Measurements from ENCODE around the gene TUBA8. TPM values are rescaled to one million over a fixed set of nuclear protein-coding genes. Genes with fewer than 3 reads are reported as not detected.
"Not testable (repeated sequence)": the region's sequence is repeated elsewhere in the genome, so short reads cannot be mapped to it uniquely, and the experiment has no call there.

Gene TUBA8
- polyA plus RNA-seq, 1 donor (not counting 4 experiments of a cell fraction or from before 2014, with no cell fraction given), result 0.35 TPM

DNA sequence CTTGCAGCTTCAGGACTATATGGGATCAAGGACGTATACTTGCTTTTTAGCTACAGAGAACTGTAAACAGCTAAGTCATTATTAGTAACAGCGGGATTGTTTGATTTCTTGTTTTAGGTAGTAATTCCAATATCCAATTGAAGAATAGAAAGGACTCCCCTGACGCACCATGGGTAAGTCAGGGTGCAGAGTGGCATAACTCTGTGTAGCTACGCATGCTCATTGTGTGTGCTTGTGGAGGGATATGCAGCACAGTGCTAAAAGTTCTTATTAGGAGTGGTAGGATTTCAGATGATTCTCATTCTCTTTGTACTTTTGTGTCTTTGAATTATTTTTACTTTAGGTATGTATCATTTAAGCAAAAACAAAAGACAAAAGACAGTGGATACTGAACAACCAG lies 40.6 kb upstream of the TUBA8 start:
- no peak overlapping the region for H3K9ac ChIP-seq (ENCODE audit: control insufficient read depth, extremely low read depth, insufficient read depth, low read length)
- no peak for FAIRE-seq
- no peaks in the 10 kb centered on the region for H3K9me3 ChIP-seq (ENCODE audit: control insufficient read depth, low read depth, low read length)

DNA sequence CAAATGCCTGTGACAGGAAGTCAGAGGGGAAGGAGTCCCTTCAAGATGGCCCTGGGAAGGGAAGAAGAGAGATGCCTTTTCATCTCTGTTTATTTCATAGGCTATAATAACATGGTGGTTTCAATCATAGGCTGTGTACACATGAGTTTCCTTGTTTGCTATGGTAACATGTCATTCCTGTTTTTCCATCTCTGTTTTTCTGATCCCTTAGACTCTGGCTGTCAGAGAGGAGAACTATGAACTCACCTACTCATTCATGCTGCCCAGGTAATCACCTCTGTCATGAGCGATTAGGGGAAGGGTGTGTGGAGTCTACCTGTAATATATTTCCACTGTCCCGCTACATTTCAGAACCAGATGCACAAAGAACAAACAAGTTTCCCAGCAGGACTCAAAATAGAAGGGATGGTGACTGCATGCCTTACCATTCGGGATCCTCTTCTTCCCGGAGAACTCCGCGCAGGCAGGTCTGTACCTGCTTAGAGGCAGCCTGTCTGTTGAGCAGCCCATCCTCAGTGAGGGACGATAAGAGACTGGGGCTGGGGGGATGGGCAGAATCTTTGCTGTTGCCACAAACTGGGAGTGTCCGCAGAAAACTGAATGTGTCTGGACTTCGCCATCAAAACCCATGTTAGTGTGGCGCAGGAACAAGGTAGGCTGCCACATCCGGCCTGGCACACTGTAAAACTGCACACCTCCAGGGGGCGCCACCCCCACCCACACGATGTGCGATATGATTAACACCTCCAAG lies 39.9 kb upstream of the TUBA8 start:
- Histone ChIP-seq H3K4me2 (ENCODE audit: control insufficient read depth, extremely low read depth, insufficient read depth, low read depth, low read length) (peak overlapping the region; percentile 76), H3K4me3 (ENCODE audit: control insufficient read depth in 2 of 3, extremely low read depth in 1 of 3, insufficient read depth in 2 of 3, low read depth in 1 of 3, low read length in 3 of 3) (peak overlapping the region in 2 of 3 experiments; percentile 29 to 31), H3K9ac (ENCODE audit: control insufficient read depth, extremely low read depth, insufficient read depth, low read length) (no peak overlapping the region), H3K9me1 (ENCODE audit: control insufficient read depth, extremely low read depth, insufficient read depth, low read length) (no peaks in the 10 kb centered on the region), H3K79me2 (ENCODE audit: control insufficient read depth, insufficient read depth, low read length) (no peaks in the 10 kb centered on the region), H4K20me1 (ENCODE audit: control insufficient read depth, extremely low read depth, insufficient read depth, low read length) (no peaks in the 10 kb centered on the region), H3K27ac (ENCODE audit: control insufficient read depth, insufficient read depth, low read length) (peak overlapping the region; percentile 39), H2AFZ (ENCODE audit: control insufficient read depth, low read length) (peak overlapping the region; percentile 21), H3K4me1 (ENCODE audit: control insufficient read depth, extremely low read depth, insufficient read depth, low read length) (peaks cover 18% of the 10 kb centered on the region), H3K27me3 (ENCODE audit: control insufficient read depth, extremely low read depth, insufficient read depth, low read length) (no peaks in the 10 kb centered on the region), H3K9me3 (ENCODE audit: control insufficient read depth, low read depth, low read length) (no peaks in the 10 kb centered on the region), H3K36me3 (ENCODE audit: control insufficient read depth in 2 of 2, extremely low read depth in 1 of 2, insufficient read depth in 2 of 2, low read length in 2 of 2) (no peaks in the 10 kb centered on the region)
- DNase-seq (ENCODE audit: low read depth, low spot score), result peak; percentile 89
- TF ChIP-seq, protein P1, sequence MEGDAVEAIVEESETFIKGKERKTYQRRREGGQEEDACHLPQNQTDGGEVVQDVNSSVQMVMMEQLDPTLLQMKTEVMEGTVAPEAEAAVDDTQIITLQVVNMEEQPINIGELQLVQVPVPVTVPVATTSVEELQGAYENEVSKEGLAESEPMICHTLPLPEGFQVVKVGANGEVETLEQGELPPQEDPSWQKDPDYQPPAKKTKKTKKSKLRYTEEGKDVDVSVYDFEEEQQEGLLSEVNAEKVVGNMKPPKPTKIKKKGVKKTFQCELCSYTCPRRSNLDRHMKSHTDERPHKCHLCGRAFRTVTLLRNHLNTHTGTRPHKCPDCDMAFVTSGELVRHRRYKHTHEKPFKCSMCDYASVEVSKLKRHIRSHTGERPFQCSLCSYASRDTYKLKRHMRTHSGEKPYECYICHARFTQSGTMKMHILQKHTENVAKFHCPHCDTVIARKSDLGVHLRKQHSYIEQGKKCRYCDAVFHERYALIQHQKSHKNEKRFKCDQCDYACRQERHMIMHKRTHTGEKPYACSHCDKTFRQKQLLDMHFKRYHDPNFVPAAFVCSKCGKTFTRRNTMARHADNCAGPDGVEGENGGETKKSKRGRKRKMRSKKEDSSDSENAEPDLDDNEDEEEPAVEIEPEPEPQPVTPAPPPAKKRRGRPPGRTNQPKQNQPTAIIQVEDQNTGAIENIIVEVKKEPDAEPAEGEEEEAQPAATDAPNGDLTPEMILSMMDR (optimal IDR thresholded peaks at IDR 0.05 in 1 of 3, IDR thresholded peaks at IDR 0.05 in 1 of 3, conservative IDR thresholded peaks at IDR 0.05 in 1 of 3; ENCODE audit: extremely low read depth in 1 of 3, insufficient read depth in 2 of 3, low read length in 3 of 3), result peak; percentile 65 to 95 (median 86)
- TF ChIP-seq EZH2 (IDR thresholded peaks at IDR 0.05; ENCODE audit: low read length), result no peak
- FAIRE-seq, result peak; percentile 86
- dilution Hi-C loops (cut with MboI; ENCODE audit: extremely low pct_ligation_motif_present, low sequenced_read_pairs), result no loop called here

More for the DNA sequence above, 40.6 kb upstream of the TUBA8 start:
- no peaks in the 10 kb centered on the region for H3K27me3 ChIP-seq (ENCODE audit: control insufficient read depth, extremely low read depth, insufficient read depth, low read length)
- H3K9me1 ChIP-seq (ENCODE audit: control insufficient read depth, extremely low read depth, insufficient read depth, low read length), result no peaks in the 10 kb centered on the region
- no peaks in the 10 kb centered on the region for H3K79me2 ChIP-seq (ENCODE audit: control insufficient read depth, insufficient read depth, low read length)
- H3K4me1 ChIP-seq (ENCODE audit: control insufficient read depth, extremely low read depth, insufficient read depth, low read length), result peaks cover 21% of the 10 kb centered on the region
- no peak overlapping the region for H3K4me2 ChIP-seq (ENCODE audit: control insufficient read depth, extremely low read depth, insufficient read depth, low read depth, low read length)
- no peak for TF ChIP-seq EZH2 (IDR thresholded peaks at IDR 0.05; ENCODE audit: low read length)
- TF ChIP-seq, protein P1 (optimal IDR thresholded peaks at IDR 0.05 in 1 of 3, IDR thresholded peaks at IDR 0.05 in 1 of 3, conservative IDR thresholded peaks at IDR 0.05 in 1 of 3; ENCODE audit: extremely low read depth in 1 of 3, insufficient read depth in 2 of 3, low read length in 3 of 3), result no peak
- no peak overlapping the region for H2AFZ ChIP-seq (ENCODE audit: control insufficient read depth, low read length)
- no peaks in the 10 kb centered on the region for H4K20me1 ChIP-seq (ENCODE audit: control insufficient read depth, extremely low read depth, insufficient read depth, low read length)
- no peak overlapping the region for H3K4me3 ChIP-seq (ENCODE audit: control insufficient read depth in 2 of 3, extremely low read depth in 1 of 3, insufficient read depth in 2 of 3, low read depth in 1 of 3, low read length in 3 of 3)
- no peak for DNase-seq (ENCODE audit: low read depth, low spot score)
- H3K27ac ChIP-seq (ENCODE audit: control insufficient read depth, insufficient read depth, low read length), result no peak overlapping the region
- dilution Hi-C loops (cut with MboI; ENCODE audit: extremely low pct_ligation_motif_present, low sequenced_read_pairs), result no loop called here
- no peaks in the 10 kb centered on the region for H3K36me3 ChIP-seq (ENCODE audit: control insufficient read depth in 2 of 2, extremely low read depth in 1 of 2, insufficient read depth in 2 of 2, low read length in 2 of 2)

DNA sequence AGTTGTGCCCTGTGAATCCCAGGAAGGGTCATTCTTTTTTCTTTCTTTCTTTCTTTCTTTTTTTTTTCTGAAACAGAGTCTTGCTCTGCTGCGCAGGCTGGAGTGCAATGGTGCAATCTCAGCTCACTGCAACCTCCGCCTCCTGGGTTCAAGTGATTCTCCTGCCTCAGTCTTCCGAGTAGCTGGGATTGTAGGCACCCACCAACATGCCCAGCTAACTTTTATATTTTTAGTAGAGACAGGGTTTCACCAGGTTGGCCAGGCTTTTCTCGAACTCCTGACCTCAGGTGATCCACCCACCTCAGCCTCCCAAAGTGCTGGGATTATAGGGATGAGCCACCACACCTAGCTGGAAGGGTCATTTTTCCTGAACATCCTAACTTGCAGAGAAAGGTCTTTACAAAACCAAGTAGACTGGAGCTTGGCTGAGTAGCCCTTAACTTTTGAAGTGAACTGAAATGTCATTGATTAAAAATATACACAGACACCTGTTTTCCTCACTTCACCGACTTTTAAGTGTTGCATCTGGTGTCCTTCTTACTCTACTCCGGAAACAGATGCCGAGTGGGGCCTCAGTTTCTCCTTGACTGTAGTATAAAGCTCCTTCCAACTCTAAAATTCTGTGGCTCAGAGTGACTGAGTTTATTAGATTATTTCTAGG lies 39.2 kb upstream of the TUBA8 start:
- H3K9me3 ChIP-seq (ENCODE audit: control insufficient read depth, low read depth, low read length); H2AFZ ChIP-seq (ENCODE audit: control insufficient read depth, low read length); DNase-seq (ENCODE audit: low read depth, low spot score); H3K9ac ChIP-seq (ENCODE audit: control insufficient read depth, extremely low read depth, insufficient read depth, low read length); H4K20me1 ChIP-seq (ENCODE audit: control insufficient read depth, extremely low read depth, insufficient read depth, low read length); H3K9me1 ChIP-seq (ENCODE audit: control insufficient read depth, extremely low read depth, insufficient read depth, low read length); dilution Hi-C loops (cut with MboI; ENCODE audit: extremely low pct_ligation_motif_present, low sequenced_read_pairs); FAIRE-seq; H3K79me2 ChIP-seq (ENCODE audit: control insufficient read depth, insufficient read depth, low read length); H3K27me3 ChIP-seq (ENCODE audit: control insufficient read depth, extremely low read depth, insufficient read depth, low read length); H3K36me3 ChIP-seq (ENCODE audit: control insufficient read depth in 2 of 2, extremely low read depth in 1 of 2, insufficient read depth in 2 of 2, low read length in 2 of 2): not testable (repeated sequence)
- peak overlapping the region; percentile 39 for H3K27ac ChIP-seq (ENCODE audit: control insufficient read depth, insufficient read depth, low read length)
- H3K4me1 ChIP-seq (ENCODE audit: control insufficient read depth, extremely low read depth, insufficient read depth, low read length), result peaks cover 22% of the 10 kb centered on the region
- H3K4me2 ChIP-seq (ENCODE audit: control insufficient read depth, extremely low read depth, insufficient read depth, low read depth, low read length), result peak overlapping the region; percentile 76
- H3K4me3 ChIP-seq (ENCODE audit: control insufficient read depth in 2 of 3, extremely low read depth in 1 of 3, insufficient read depth in 2 of 3, low read depth in 1 of 3, low read length in 3 of 3), result peak overlapping the region in 2 of 3 experiments; percentile 29 to 31
